Karpas-422 (cell line): ENCODE data around the gene FFAR1. TPM values are rescaled to one million over a fixed set of nuclear protein-coding genes. Genes with fewer than 3 reads are reported as not detected.

Source experiments
- DNase-seq: peaks from one replicate; pipeline ENCODE4 v3.0.0-alpha.2; 2015
- H2AFZ ChIP-seq: fragments of 200-600 bp; sonication (generic); 2 replicates; pipeline ENCODE4 v1.6.1; 2014; ENCODE audit warnings: antibody characterized with exemption, low read length, mixed read lengths
- H3K27ac ChIP-seq: fragments of 200-600 bp; sonication (generic); 2 replicates; pipeline ENCODE4 v1.5.1; 2014; ENCODE audit warnings: mild to moderate bottlenecking, low read length, moderate library complexity
- H3K27me3 ChIP-seq: fragments of 200-600 bp; sonication (generic); 2 replicates; pipeline ENCODE4 v1.6.1; 2014; ENCODE audit warnings: low read length, mixed read lengths
- H3K36me3 ChIP-seq: fragments of 200-600 bp; sonication (generic); 2 replicates; pipeline ENCODE4 v1.6.1; 2014; ENCODE audit warnings: low read length, mixed read lengths; ENCODE audit not compliant: insufficient read depth
- H3K4me1 ChIP-seq: fragments of 200-600 bp; sonication (generic); 2 replicates; pipeline ENCODE4 v1.6.1; 2014; ENCODE audit warnings: mild to moderate bottlenecking, low read length, mixed read lengths
- H3K4me2 ChIP-seq: fragments of 200-600 bp; sonication (generic); 2 replicates; pipeline ENCODE4 v1.6.1; 2014; ENCODE audit warnings: low read length, low read depth, mild to moderate bottlenecking; ENCODE audit not compliant: poor library complexity, severe bottlenecking
- H3K4me3 ChIP-seq: fragments of 200-600 bp; sonication (generic); 2 replicates; pipeline ENCODE4 v1.5.1; 2014; ENCODE audit warnings: mild to moderate bottlenecking, antibody characterized with exemption, low read length, mixed read lengths
- H3K79me2 ChIP-seq: fragments of 200-600 bp; sonication (generic); 2 replicates; pipeline ENCODE4 v1.6.1; 2014; ENCODE audit warnings: mild to moderate bottlenecking, low read length, mixed read lengths
- H3K9ac ChIP-seq: fragments of 200-600 bp; sonication (generic); 2 replicates; pipeline ENCODE4 v1.6.0; 2014; ENCODE audit warnings: low read length
- H3K9me2 ChIP-seq: fragments of 200-600 bp; sonication (generic), shearing (Covaris generic); replicated peaks from 2 replicates; pipeline ENCODE4 v1.6.0; 2014; ENCODE audit warnings: mild to moderate bottlenecking, low read length, moderate library complexity; ENCODE audit not compliant: insufficient read depth
- H3K9me3 ChIP-seq: fragments of 300-700, 200-600 bp; sonication (generic); 2 replicates; pipeline ENCODE4 v1.6.1; 2014; ENCODE audit warnings: low read length, mixed read lengths
- H4K20me1 ChIP-seq: fragments of 200-600 bp; sonication (generic); 2 replicates; pipeline ENCODE4 v1.6.1; 2014; ENCODE audit warnings: mild to moderate bottlenecking, antibody characterized with exemption, low read length, low read depth; ENCODE audit not compliant: insufficient read depth
- total RNA-seq: library from RNA; depleted of rRNA; stranded (reverse); fragments of >200 nt; shearing (Covaris generic); gene quantifications from 2 replicates; pipeline ENCODE4 v1.2.3, GENCODE V29; 2014; ENCODE audit warnings: low replicate concordance

Gene FFAR1
- total RNA-seq, 1 experiment from 2014 or later, result 0.34 TPM

GRCh38 chr19:35332817-35333216, 14.9 kb upstream of the FFAR1 start:
- peaks cover 61% of the 10 kb centered on the region for H3K4me1 ChIP-seq
- DNase-seq, result no peak
- H3K4me3 ChIP-seq, result peak overlapping the region; percentile 22; the same call in 1 of the 2 replicates
- no peak overlapping the region for H2AFZ ChIP-seq
- H3K4me2 ChIP-seq, result peak overlapping the region; percentile 98
- H3K27me3 ChIP-seq, result no peaks in the 10 kb centered on the region
- peaks cover 29% of the 10 kb centered on the region; the same call in 1 of the 2 replicates for H4K20me1 ChIP-seq
- no peaks in the 10 kb centered on the region for H3K9me3 ChIP-seq
- H3K9ac ChIP-seq, result peak overlapping the region; percentile 51; the same call in 1 of the 2 replicates
- H3K27ac ChIP-seq, result peak overlapping the region; percentile 90
- peaks cover 39% of the 10 kb centered on the region for H3K36me3 ChIP-seq
- no peaks in the 10 kb centered on the region for H3K9me2 ChIP-seq
- peaks cover 10% of the 10 kb centered on the region; the same call in 1 of the 2 replicates for H3K79me2 ChIP-seq

- no peaks in the 10 kb centered on the region for H3K27me3 ChIP-seq
- peaks cover 44% of the 10 kb centered on the region for H3K36me3 ChIP-seq
- no peaks in the 10 kb centered on the region for H3K9me2 ChIP-seq
- H3K4me3 ChIP-seq, result no peak overlapping the region
- no peak overlapping the region for H3K4me2 ChIP-seq
- no peaks in the 10 kb centered on the region for H3K9me3 ChIP-seq
- no peak for DNase-seq
- H3K4me1 ChIP-seq, result peaks cover 48% of the 10 kb centered on the region
- H2AFZ ChIP-seq, result no peak overlapping the region
- no peak overlapping the region for H3K9ac ChIP-seq
- 0 out of 2 replicates have a peak overlapping the region, but pooled peaks have one; percentile 7 for H3K27ac ChIP-seq
- H4K20me1 ChIP-seq, result peaks cover 29% of the 10 kb centered on the region; the same call in 1 of the 2 replicates
- peaks cover 10% of the 10 kb centered on the region; the same call in 1 of the 2 replicates for H3K79me2 ChIP-seq
Observed at GRCh38 chr19:35334144-35334753, 13.5 kb upstream of the FFAR1 start.

GRCh38 chr19:35336166-35336955, 11.3 kb upstream of the FFAR1 start:
- H3K4me2 ChIP-seq, result no peak overlapping the region
- no peak overlapping the region for H3K27ac ChIP-seq
- H3K9ac ChIP-seq, result no peak overlapping the region
- peaks cover 46% of the 10 kb centered on the region for H3K36me3 ChIP-seq
- H3K9me2 ChIP-seq, result no peaks in the 10 kb centered on the region
- peaks cover 28% of the 10 kb centered on the region for H3K4me1 ChIP-seq
- H3K4me3 ChIP-seq, result no peak overlapping the region
- peaks cover 7% of the 10 kb centered on the region; the same call in 1 of the 2 replicates for H3K79me2 ChIP-seq
- no peak overlapping the region for H2AFZ ChIP-seq
- DNase-seq, result no peak
- no peaks in the 10 kb centered on the region for H3K27me3 ChIP-seq
- H4K20me1 ChIP-seq, result peaks cover 33% of the 10 kb centered on the region; the same call in 1 of the 2 replicates
- no peaks in the 10 kb centered on the region for H3K9me3 ChIP-seq

GRCh38 chr19:35337097-35337983, 10.4 kb upstream of the FFAR1 start:
- Histone ChIP-seq H3K9me2 (no peaks in the 10 kb centered on the region), H3K79me2 (peaks cover 4% of the 10 kb centered on the region; the same call in 1 of the 2 replicates), H3K4me2 (no peak overlapping the region), H2AFZ (no peak overlapping the region), H3K27me3 (no peaks in the 10 kb centered on the region), H3K27ac (no peak overlapping the region), H3K4me1 (peaks cover 18% of the 10 kb centered on the region), H4K20me1 (peaks cover 31% of the 10 kb centered on the region; the same call in 1 of the 2 replicates), H3K9me3 (no peaks in the 10 kb centered on the region), H3K4me3 (no peak overlapping the region), H3K36me3 (peaks cover 43% of the 10 kb centered on the region), H3K9ac (no peak overlapping the region)
- no peak for DNase-seq

GRCh38 chr19:35337984-35338296, 9.8 kb upstream of the FFAR1 start:
- Histone ChIP-seq H3K9me3 (no peaks in the 10 kb centered on the region), H3K4me1 (peaks cover 12% of the 10 kb centered on the region), H3K9me2 (no peaks in the 10 kb centered on the region), H3K4me3 (no peak overlapping the region), H4K20me1 (peaks cover 28% of the 10 kb centered on the region; the same call in 1 of the 2 replicates), H3K36me3 (peaks cover 37% of the 10 kb centered on the region), H3K79me2 (no peaks in the 10 kb centered on the region), H3K27ac (no peak overlapping the region), H2AFZ (no peak overlapping the region), H3K4me2 (no peak overlapping the region), H3K27me3 (no peaks in the 10 kb centered on the region), H3K9ac (no peak overlapping the region)
- no peak for DNase-seq

- Histone ChIP-seq H3K9me3 (no peaks in the 10 kb centered on the region), H3K4me1 (peaks cover 15% of the 10 kb centered on the region), H3K36me3 (peaks cover 30% of the 10 kb centered on the region), H3K4me2 (no peak overlapping the region), H3K9me2 (no peaks in the 10 kb centered on the region), H3K4me3 (no peak overlapping the region), H3K27ac (no peak overlapping the region), H3K27me3 (no peaks in the 10 kb centered on the region), H4K20me1 (peaks cover 17% of the 10 kb centered on the region; the same call in 1 of the 2 replicates), H2AFZ (no peak overlapping the region), H3K79me2 (no peaks in the 10 kb centered on the region), H3K9ac (no peak overlapping the region)
- no peak for DNase-seq
Observed at GRCh38 chr19:35340431-35340830, 7.3 kb upstream of the FFAR1 start.

- no peak for DNase-seq
- no peak overlapping the region for H3K27ac ChIP-seq
- peaks cover 20% of the 10 kb centered on the region for H3K4me1 ChIP-seq
- H3K27me3 ChIP-seq, result no peaks in the 10 kb centered on the region
- peaks cover 28% of the 10 kb centered on the region for H3K36me3 ChIP-seq
- no peak overlapping the region for H3K4me2 ChIP-seq
- no peak overlapping the region for H2AFZ ChIP-seq
- no peaks in the 10 kb centered on the region for H3K9me2 ChIP-seq
- H3K4me3 ChIP-seq, result no peak overlapping the region
- H4K20me1 ChIP-seq, result peaks cover 17% of the 10 kb centered on the region; the same call in 1 of the 2 replicates
- H3K9me3 ChIP-seq, result no peaks in the 10 kb centered on the region
- H3K79me2 ChIP-seq, result no peaks in the 10 kb centered on the region
- no peak overlapping the region for H3K9ac ChIP-seq
Observed at GRCh38 chr19:35341006-35341405, 6.7 kb upstream of the FFAR1 start.
